GM18907 (cell line): ENCODE results near the gene SLC24A5.

ENCODE experiments used
- ATAC-seq: cut with Tn5 transposase; IDR thresholded peaks from one replicate; pipeline ENCODE4 v1.9.1; 2021; ENCODE audit warnings: mild to moderate bottlenecking, moderate library complexity; ENCODE audit not compliant: unreplicated experiment

The SLC24A5 gene

DNA sequence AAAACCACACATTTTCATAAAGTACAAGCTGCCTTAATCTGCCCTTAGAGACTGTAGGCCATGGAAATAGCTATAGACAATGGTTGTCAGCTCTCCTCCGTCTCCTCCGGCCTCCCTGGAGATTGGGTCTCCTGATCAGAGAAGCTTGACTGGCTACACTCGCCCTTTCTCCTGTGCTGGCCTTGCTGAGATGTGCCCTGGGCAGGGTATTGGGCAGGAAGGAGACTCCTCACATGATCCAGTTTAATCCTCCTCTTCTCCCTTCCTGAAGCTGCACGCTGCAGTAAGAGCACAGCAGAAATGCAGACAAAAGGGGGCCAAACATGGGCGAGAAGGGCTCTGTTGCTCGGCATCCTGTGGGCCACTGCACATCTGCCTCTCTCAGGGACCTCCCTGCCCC, at the start of gene SLC24A5:
SLC24A5 (plus strand) TSS at position 246 of the 400 bp plus-strand sequence; CDS start at position 301, 55 bp downstream.
- no peak for ATAC-seq

DNA sequence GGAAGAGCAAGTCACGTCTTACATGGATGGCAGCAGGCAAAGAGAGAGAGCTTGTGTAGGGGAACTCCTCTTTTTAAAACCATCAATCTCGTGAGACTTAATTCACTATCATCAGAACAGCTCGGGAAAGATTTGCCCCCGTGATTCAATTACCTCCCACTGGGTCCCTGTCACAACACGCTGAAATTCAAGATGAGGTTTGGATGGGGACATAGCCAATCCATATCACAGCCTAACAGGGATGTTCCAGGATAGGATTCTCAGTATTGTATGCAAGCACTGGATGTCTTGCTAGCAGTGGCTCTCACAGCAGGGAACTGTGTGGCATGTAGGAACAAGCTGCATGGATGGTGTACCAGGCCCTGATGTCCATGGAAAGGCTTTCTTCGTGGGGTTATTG, 47.8 kb upstream of the SLC24A5 start:
- ATAC-seq, result no peak

DNA sequence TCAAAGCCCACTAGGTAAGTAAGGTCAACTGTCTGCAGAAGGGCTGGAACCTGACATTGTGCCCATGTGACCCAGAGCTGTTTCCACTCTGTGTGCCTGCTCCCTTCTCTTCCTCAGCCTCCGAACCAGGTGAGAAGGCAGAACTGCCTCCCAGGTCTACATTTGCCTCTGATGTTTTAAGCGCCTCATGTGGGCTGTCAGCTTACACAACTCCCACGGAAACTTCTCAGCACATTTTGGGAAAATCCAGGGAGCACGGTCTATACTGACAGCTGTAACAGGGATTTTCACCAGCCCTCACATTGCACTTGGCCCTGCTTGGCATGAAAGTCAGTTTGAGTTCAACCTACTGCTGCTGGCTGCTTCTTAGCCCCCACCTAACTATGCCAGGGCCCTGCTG, 46.9 kb upstream of the SLC24A5 start:
- no peak for ATAC-seq

DNA sequence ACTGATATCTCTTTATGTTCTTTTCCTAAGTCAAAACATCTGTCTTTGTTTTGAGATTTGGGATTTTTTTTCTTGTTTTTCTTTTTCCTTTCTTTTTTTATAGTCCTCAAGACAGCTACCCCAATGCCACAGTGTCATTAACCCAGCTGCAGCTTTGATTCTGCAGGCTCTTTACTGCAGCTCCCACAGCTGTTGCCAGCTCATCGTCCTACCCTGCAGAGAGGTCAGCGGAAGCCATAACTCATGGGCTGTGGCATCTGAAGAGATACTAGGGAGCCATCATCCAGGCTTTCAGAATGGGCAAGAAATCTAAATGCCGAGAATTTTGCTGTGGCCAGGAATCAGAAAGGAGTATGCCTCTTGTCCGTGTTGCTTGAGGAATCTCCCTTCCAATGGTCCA, 44.3 kb upstream of the SLC24A5 start:
- no peak for ATAC-seq

DNA sequence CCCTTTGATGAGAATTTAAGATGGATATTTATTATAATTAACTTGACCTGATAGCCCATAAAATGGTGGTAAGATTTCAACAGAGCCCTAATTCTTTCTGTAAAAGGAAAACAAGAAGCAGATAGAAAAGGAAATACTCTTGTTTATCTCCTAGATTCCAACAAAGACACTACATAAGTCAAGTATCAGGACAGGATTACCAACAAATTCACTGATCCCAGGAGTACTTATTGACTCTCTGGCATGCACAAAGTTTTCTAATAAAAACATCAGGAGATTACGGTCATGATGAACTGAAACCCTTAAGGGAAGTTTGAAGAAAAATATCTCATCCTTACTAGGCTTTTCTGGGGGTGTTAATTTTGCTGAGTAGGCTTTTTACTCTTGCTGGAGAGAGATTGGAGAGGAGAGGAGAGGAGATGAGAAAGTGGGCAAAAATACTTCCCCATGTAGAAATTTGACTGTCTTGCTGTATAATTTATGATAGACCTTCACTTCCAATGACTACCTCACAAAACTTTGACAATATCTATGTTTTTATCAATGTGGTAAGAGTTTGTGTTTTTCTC, 43.1 kb upstream of the SLC24A5 start:
- no peak for ATAC-seq

DNA sequence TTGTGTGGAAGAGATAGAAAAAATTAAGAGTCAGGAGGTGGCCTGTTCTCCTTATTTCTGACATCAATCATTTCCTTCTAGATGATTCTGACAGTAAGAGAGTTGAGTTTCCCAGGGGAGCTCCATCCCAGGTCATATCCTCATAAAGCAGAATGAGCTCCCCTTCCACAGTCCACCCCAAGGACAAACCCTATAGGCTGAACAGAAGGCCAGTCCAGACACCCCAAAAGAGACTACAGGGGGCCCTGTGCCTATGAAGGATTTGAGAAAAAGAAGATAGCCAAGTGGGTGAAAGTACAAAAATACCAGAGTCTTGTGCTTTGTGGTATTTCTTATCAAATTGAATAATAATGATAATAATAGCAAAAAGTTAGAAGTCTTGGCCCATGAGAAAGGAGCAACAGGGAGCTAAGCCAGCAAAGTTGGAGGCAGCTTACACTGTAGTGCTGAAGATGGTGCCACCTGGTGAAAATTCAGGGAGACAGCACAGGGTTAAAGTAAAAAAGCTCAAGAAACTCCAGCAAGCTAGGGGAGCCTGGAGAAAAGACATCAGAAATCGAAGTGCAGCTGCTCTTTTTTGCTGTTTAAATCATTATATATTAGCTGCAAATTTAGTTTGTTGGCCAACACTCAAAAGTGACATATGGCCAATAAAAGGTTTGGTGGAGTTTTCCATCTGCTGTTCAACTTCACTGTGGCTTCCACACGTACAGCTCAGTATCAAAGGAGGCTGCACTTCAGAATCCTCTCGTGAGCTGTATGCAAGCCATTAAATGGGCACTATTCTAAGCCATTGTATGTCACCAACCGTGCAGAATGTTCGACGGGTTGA, 35.8 kb upstream of the SLC24A5 start:
- ATAC-seq, result no peak

DNA sequence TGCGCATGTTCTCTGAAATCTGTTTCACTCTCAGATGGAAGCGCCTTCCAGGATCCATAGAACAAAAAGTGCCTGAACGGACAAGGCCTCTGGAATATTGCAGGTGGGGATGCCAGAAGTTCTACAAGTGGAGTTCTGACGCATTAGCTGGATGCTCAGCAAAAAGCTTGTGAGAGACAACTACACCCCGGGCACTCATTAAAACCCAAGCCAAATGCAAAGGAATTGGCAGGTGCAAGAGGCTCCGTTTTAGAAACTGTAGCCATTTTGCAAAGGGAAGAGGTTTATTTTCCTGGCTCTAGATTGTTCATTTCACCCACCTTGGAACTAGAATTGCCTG, 35.2 kb upstream of the SLC24A5 start:
- no peak for ATAC-seq

DNA sequence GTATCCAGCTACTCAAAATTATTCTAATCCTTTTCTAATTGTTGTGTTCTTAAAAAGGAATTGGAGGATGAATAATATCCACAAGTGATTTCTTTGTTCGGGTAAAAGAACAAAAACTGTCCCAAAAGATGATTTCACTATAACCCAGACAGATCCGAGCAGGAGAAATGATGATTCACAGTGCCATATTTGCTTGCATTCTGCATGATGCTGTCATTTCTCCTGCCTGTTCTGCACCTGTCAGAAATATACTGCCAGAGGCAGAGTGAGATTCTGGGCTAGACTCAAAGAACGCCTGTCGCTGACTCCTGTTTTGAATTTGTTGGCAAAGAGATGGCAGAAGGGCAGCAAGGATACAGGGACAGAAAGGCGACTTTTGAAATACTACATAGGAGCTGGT, 34.7 kb upstream of the SLC24A5 start:
- no peak for ATAC-seq

DNA sequence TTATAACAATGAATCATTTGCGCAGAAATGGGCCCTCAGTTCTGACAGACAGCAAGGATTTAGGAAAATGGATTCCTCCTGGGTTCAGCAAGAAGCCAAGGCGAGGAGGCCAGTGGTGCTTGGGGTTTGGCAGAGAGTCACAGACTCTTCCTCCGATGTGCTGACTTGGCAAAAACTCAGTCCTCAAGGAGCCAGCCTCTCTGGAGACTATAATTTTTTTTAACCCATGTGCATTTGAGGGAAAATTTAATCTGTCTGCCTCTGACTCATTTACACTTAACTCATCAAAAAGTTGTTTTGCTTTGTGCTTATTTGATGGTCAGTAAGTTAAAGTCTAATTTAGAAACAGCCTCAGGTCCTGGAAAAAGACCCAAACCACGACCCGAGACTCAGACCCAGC, 34.2 kb upstream of the SLC24A5 start:
- no peak for ATAC-seq

DNA sequence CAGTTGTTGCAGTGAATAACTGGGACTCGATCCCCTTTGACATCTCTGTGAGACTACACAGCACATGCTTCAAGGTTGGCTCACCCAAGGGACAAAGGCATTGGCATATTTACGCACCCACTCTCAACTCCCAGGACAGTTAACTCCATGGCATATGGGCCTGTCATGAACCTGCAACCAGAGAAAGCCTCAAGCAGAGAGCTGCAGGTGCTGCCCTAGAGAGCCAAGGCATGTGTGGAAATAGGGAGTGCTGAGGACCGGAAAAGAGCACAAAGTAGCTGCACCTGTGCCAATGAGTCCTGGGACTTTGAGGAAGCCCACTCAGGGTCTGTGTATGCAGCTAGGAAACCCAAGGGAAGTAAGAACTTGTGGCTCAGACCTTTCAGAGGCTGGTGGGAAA, 32.9 kb upstream of the SLC24A5 start:
- ATAC-seq, result no peak

DNA sequence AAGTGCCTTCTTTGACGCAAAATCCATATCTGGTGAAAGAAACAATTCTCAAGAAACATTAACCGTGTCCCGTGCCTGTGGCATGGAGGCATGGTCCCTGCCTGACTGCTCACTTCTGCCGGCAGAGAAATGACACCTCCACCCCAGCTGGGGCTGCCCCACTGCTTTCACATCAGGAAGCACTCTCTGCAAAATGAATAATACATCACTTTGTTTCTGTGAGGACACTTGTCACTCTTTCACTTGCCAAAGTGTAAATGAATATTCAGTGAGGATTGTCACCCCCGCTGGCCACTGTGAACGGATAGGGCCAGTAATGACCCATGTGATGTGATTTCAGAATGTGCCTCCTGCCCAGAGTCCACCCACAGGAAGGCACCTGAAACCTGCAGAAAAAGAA, 31.1 kb upstream of the SLC24A5 start:
- no peak for ATAC-seq

DNA sequence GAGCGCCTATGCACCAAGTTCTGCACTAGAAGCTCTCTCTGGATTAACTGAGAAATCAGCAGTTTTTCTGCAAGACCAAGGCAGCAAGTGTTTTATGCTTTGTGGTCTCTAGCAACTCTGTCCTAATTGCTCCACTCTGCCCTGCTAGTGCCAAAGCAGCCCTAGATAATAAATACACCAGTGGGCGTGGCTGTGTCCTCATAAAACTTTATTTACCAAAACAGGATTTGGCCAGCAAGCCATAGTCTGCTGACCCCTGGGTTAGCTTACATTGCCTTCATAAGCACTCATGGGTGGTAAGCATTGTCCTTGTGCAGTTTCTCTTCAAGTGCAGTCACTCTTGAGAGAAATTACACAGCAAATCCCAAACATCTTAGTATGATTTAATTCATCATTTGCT, 30.7 kb upstream of the SLC24A5 start:
- no peak for ATAC-seq

DNA sequence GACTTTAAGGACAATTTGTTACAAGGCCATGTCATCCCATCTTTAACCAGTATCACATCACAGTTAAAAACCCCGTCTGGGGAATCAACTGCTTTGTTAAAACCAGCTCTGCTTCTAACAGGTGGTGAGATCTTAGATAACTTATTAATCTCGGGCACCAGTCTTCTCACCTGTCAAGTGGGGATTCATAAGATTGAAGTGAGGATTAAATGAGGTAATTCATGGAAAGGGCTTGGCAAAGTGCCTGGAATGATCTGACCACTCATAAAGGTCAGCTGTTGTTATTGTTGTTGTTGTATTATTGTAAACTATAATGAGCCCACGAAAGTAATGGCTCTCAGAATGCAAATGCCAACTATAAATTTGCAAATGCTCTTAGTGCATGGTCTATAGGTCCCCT, 30.1 kb upstream of the SLC24A5 start:
- ATAC-seq, result no peak

DNA sequence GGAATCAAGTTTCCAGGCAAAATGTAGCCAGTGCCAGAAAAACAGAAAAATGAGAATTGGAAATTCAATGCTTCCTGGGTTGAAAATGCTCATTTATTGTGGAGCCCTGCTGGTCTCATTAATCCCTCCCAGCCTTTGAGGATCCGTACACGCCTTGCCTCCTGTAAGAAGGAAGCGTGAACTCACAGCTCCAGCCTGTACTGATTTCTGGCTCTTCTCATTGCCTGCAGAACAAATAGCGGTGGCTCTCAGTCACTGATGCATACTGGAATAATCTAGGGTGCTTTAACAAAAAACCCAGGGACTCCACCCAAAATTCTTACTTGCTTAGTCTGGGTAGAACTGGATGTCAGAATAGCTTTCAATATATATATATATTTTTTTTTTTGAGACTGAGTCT, 29.3 kb upstream of the SLC24A5 start:
- ATAC-seq, result no peak

DNA sequence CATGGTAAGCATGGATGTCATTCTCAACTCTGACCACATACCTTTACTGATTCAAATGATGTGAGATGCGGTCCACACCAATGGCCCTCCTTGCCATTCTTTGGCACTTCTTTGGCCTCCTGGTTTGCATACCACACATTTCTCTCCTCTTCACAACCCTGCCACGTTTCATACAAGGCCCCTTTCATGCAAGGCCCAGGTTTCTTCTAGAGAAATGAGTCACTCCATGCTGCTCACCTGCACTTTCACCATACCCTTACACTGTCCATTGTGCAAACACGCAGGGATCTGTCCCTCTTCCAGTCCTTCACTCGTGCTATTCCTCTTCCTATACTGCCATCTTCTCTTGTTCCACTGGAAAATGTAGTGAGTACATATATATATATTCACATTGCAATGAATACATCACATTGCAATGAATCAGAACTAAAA, 24.4 kb upstream of the SLC24A5 start:
- peak; percentile 86 for ATAC-seq

DNA sequence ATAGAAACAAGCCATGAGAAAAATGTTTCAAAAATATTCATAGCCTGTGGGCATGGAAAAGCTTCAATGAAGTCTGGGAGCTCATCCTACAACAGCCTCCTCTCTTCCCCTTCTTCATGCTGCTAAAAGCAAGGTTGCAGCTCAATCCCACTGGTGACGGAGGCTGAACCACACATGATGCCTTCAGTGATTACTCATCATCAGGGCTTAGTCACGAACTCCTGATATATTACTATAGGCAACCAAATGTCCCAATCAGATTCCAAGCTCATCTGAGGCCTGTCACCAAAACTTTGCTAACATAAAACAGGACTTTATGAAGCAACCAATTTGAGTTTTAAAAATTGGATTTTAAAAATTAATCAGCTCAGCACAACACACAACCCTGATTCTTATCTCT, 24.0 kb upstream of the SLC24A5 start:
- no peak for ATAC-seq

DNA sequence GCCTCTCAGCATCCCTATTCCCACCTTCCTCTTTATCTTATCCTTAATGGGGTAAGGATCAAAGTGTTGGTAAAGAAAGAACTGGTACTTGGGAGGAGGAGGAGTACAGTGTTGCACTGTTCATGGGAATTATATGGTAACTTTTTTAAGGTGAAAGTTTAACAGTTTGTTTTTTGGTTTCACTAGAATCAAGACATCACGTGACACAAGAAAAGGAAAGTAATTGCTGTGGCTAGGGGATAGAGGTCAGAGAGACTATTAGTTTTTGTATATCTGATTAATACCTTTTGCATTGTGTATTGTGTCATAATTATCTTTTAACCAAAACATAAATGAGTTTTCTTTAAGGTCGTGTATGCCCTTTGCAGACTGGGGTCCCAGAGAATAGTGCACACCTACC, 23.5 kb upstream of the SLC24A5 start:
- ATAC-seq, result no peak

DNA sequence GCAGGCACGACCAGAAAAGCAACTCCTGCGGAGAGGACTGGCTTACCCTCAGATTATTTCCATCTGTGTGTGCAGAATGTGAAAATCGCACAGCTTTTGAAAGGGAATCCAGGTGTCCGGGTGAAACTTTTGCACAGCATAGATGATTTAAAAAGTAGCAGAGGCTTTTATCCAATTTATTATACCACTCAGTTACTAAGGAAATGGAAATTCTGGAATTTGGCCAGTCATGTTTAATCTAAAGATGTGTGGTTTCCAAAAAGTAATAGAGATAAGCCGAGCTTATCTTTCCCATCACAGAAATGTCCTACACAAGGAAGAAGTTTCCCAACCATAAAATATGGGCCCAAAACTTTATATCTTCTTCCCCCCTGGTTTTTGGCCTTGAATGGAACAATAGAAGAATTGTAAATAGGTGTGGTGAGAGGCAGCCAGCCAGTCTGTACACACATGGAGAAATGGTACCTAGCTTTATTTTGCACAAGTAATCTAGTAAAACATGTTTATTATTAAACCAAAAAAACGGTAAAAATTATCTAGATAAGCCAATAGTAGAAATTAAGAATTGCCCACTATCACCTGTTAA, 19.3 kb upstream of the SLC24A5 start:
- ATAC-seq, result no peak

DNA sequence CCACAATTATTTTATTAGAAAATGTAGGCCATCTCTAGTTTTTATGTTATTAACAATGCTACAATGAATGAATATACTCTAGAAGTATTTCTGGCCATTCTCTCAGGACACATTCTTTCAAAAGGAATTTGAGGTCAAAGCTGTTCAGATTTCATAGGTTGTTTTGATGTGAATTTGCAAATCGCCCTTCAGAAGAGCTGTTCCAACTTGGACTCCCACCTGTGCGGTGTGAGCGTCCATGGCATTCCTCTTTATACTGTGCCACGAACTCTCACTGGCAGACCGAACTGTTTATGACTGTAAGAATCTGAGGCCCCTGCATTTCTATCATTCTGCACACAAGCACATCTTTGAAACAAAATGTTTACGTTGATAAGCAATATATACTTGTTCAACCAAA, 18.6 kb upstream of the SLC24A5 start:
- ATAC-seq, result no peak

DNA sequence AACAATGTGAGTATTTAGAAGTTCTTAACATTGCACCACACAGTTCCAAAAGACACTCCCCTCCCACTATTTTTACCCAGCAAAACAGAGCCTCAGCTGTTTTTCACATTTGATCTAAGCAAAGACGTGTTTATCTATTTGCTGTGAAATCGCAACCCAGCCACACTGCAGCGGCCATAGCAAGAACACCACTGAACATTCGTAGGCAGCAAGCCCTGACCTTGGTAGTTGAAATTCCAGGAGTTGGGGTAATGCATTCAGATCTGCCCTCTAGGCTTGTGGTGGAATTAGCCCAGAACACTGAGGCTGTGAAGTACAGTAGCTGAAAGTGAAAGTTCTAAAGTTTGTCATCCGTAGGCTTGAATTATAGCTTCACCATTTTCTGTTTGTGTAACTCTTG, 17.1 kb upstream of the SLC24A5 start:
- no peak for ATAC-seq

DNA sequence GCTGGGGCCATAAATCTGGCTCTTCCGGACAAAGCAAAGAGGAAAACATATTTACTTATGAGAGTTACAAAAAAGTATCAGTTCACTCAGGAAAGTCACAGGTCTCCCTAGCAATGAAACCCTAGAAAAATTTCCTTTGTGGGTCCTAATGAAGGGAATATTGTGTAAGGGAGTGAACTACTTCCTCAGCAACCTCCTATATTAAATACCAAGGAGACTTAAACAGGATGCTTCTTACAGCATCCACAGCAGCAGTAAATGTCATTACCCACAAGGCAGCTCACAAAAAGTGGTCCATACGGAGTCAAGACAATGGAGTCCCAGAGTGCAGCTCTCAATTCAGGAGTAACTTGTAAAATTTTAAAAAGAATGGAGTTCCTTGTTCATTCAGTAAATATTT, 14.9 kb upstream of the SLC24A5 start:
- no peak for ATAC-seq

DNA sequence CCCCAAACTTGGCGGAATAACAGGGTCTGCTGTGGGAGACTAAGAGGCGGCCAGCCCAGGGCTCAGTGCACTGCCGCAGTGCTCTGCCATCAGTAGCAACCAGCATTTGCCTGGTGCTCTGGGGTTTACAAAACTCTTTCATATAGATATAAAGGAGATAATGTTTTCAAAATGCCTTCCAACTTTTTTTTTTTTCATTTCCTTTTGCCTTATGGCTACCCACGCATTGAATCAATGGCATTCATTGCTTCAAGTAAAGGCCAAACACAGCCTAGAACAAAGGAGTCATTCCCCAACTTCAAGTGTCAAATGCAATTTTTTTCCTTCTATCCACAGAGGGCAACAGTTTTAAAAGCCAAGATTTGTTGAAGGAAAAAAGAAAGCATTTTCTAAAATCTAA, 11.6 kb upstream of the SLC24A5 start:
- no peak for ATAC-seq
